ENCODE measurements around the gene CBLC.

- no peak for TF ChIP-seq CTCF (IDR thresholded peaks at IDR 0.05)
- no peak for TF ChIP-seq POLR2AphosphoS5 (IDR thresholded peaks at IDR 0.05; ENCODE audit: low read depth, low read length)
- TF ChIP-seq, protein P1, sequence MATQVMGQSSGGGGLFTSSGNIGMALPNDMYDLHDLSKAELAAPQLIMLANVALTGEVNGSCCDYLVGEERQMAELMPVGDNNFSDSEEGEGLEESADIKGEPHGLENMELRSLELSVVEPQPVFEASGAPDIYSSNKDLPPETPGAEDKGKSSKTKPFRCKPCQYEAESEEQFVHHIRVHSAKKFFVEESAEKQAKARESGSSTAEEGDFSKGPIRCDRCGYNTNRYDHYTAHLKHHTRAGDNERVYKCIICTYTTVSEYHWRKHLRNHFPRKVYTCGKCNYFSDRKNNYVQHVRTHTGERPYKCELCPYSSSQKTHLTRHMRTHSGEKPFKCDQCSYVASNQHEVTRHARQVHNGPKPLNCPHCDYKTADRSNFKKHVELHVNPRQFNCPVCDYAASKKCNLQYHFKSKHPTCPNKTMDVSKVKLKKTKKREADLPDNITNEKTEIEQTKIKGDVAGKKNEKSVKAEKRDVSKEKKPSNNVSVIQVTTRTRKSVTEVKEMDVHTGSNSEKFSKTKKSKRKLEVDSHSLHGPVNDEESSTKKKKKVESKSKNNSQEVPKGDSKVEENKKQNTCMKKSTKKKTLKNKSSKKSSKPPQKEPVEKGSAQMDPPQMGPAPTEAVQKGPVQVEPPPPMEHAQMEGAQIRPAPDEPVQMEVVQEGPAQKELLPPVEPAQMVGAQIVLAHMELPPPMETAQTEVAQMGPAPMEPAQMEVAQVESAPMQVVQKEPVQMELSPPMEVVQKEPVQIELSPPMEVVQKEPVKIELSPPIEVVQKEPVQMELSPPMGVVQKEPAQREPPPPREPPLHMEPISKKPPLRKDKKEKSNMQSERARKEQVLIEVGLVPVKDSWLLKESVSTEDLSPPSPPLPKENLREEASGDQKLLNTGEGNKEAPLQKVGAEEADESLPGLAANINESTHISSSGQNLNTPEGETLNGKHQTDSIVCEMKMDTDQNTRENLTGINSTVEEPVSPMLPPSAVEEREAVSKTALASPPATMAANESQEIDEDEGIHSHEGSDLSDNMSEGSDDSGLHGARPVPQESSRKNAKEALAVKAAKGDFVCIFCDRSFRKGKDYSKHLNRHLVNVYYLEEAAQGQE (IDR thresholded peaks at IDR 0.05; ENCODE audit: insufficient read depth in 1 of 2, low read depth in 2 of 2, low read length in 1 of 2) = no peak
Measured at GRCh38 chr19:44779150-44779549, 1.5 kb downstream of the CBLC start.
